ENCODE measurements around the gene LRRC73. TPM values are rescaled to one million over a fixed set of nuclear protein-coding genes. Genes with fewer than 3 reads are reported as not detected.

The LRRC73 gene
- total and polyA plus RNA-seq, 2 of the 8 experiments (the other 6 are each of a cell fraction or from before 2014, with no cell fraction given) = 0.24 to 0.26 TPM

- H3K18ac ChIP-seq (ENCODE audit: extremely low read depth, low read length) = no peak overlapping the region
- peak overlapping the region; percentile 17; the same call in 1 of the 2 replicates for H2AK5ac ChIP-seq (ENCODE audit: low read depth, low read length)
- H3K4ac ChIP-seq (replicated peaks; ENCODE audit: insufficient read length, low read depth, low read length) = no peak overlapping the region
- H3K9me3 ChIP-seq (ENCODE audit: insufficient read depth in 2 of 2, low read depth in 1 of 2, low read length in 1 of 2) = no peaks in the 10 kb centered on the region
- H3K79me1 ChIP-seq (ENCODE audit: low read depth, low read length) = peaks cover 12% of the 10 kb centered on the region
- ChIA-PET CTCF (ENCODE audit: partially characterized antibody) (interaction anchor here (0.6 to 3.8 kb wide), 3 partner anchors 9 to 194 kb away, joined by 3 to 19 read pairs (median 3); no protein-coding TSS in a partner anchor), POLR2A (ENCODE audit: partially characterized antibody) (interaction anchor here (1.0 to 12.4 kb wide), 9 partner anchors 9 to 255 kb away, joined by 3 to 147 read pairs (median 9); partner anchors contain the start of genes GTPBP2, LRRC73 and VEGFA)
- no peak overlapping the region for H4K5ac ChIP-seq (ENCODE audit: insufficient read length, low read depth, low read length)
- H3K79me2 ChIP-seq (ENCODE audit: control insufficient read depth in 1 of 2, insufficient read depth in 2 of 2, low read length in 2 of 2) = peaks cover 19 to 42% of the 10 kb centered on the region in 2 experiments
- FAIRE-seq (no peak), DNase-seq (ENCODE audit: low read depth in 1 of 2, low spot score in 2 of 2) (no peak)
- no peak overlapping the region for H2BK20ac ChIP-seq (ENCODE audit: low read length)
- H3K4me1 ChIP-seq (replicated peaks in 1 of 4; ENCODE audit: control insufficient read depth in 3 of 4, insufficient read depth in 4 of 4, low read length in 3 of 4) = peaks cover 6 to 20% (median 8%) of the 10 kb centered on the region in 4 experiments; a peak in 6 of 7 replicates
- H3K36me3 ChIP-seq (ENCODE audit: control insufficient read depth in 2 of 4, insufficient read depth in 4 of 4, low read length in 3 of 4) = peaks cover 30 to 54% (median 38%) of the 10 kb centered on the region in 4 experiments
- H3K27ac ChIP-seq (ENCODE audit: low read depth, low read length) = no peak overlapping the region
- WGBS, 2 experiments (ENCODE audit: extremely low coverage in 1 of 2, insufficient coverage in 1 of 2, insufficient read length in 1 of 2, insufficient replicate concordance in 2 of 2, low coverage in 1 of 2, low lambda C conversion rate in 2 of 2, missing lambda C conversion rate in 1 of 2) = 90% methylated on average over 9 of the region's 9 CpGs; no CpG with 5 or more reads in 1 of the 2 experiments
- H2BK12ac ChIP-seq (ENCODE audit: low read depth, low read length) = no peak overlapping the region
- H3K23me2 ChIP-seq (ENCODE audit: low read depth, low read length) = peaks cover 9% of the 10 kb centered on the region
- no peak overlapping the region for H2BK5ac ChIP-seq (ENCODE audit: low read depth, low read length)
- no peak overlapping the region for H4K8ac ChIP-seq (ENCODE audit: extremely low read depth, insufficient read depth, low read length)
- H4K91ac ChIP-seq (replicated peaks; ENCODE audit: insufficient read length, low read length) = no peak overlapping the region
- H2BK15ac ChIP-seq (ENCODE audit: low read length) = no peak overlapping the region
- H2BK120ac ChIP-seq (replicated peaks; ENCODE audit: low read depth, low read length) = no peak overlapping the region
- H3K4me3 ChIP-seq (ENCODE audit: extremely low read depth in 1 of 4, insufficient read depth in 2 of 4, low read depth in 3 of 4, low read length in 4 of 4) = peak overlapping the region; percentile 86 to 100 (median 96)
- peak overlapping the region; percentile 58 to 95 for H3K4me2 ChIP-seq (ENCODE audit: insufficient read depth in 1 of 2, low read depth in 2 of 2, low read length in 2 of 2)
- H3K14ac ChIP-seq (ENCODE audit: insufficient read length) = no peak overlapping the region
- H3K56ac ChIP-seq (replicated peaks; ENCODE audit: insufficient read length, low read depth, low read length) = no peak overlapping the region
- H3K27me3 ChIP-seq (replicated peaks in 1 of 4; ENCODE audit: control insufficient read depth in 3 of 4, extremely low read depth in 1 of 4, insufficient read depth in 3 of 4, low read length in 3 of 4) = no peaks in the 10 kb centered on the region
- peak overlapping the region; percentile 61 to 98 (median 94) for H3K9ac ChIP-seq (replicated peaks in 1 of 4; ENCODE audit: extremely low read depth in 1 of 4, low read depth in 3 of 4, low read length in 3 of 4)
- no peak overlapping the region for H3K23ac ChIP-seq (ENCODE audit: insufficient read length)
- no peak overlapping the region for H2AFZ ChIP-seq (ENCODE audit: low read length)
- peaks cover 4 to 10% of the 10 kb centered on the region in 2 experiments for H4K20me1 ChIP-seq (replicated peaks in 1 of 2; ENCODE audit: control insufficient read depth in 1 of 2, insufficient read depth in 2 of 2, low read length in 2 of 2)
- TF ChIP-seq, protein P1, sequence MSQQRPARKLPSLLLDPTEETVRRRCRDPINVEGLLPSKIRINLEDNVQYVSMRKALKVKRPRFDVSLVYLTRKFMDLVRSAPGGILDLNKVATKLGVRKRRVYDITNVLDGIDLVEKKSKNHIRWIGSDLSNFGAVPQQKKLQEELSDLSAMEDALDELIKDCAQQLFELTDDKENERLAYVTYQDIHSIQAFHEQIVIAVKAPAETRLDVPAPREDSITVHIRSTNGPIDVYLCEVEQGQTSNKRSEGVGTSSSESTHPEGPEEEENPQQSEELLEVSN (IDR thresholded peaks at IDR 0.05) = no peak
- TF ChIP-seq POU5F1 (IDR thresholded peaks at IDR 0.05; ENCODE audit: low read depth, low read length) (no peak), TBP (IDR thresholded peaks at IDR 0.05; ENCODE audit: low read depth, low read length) (no peak), JUN (IDR thresholded peaks at IDR 0.05; ENCODE audit: low read depth, low read length) (no peak), SP4 (IDR thresholded peaks at IDR 0.05; ENCODE audit: low read length) (no peak), RFX5 (IDR thresholded peaks at IDR 0.05; ENCODE audit: borderline replicate concordance, low read depth, low read length) (no peak), PHF8 (conservative IDR thresholded peaks at IDR 0.05; ENCODE audit: low read depth, low read length) (no peak), NRF1 (IDR thresholded peaks at IDR 0.05; ENCODE audit: low read depth, low read length) (no peak), SIX5 (IDR thresholded peaks at IDR 0.05; ENCODE audit: low read depth, low read length) (no peak)
- TF ChIP-seq, protein P2, sequence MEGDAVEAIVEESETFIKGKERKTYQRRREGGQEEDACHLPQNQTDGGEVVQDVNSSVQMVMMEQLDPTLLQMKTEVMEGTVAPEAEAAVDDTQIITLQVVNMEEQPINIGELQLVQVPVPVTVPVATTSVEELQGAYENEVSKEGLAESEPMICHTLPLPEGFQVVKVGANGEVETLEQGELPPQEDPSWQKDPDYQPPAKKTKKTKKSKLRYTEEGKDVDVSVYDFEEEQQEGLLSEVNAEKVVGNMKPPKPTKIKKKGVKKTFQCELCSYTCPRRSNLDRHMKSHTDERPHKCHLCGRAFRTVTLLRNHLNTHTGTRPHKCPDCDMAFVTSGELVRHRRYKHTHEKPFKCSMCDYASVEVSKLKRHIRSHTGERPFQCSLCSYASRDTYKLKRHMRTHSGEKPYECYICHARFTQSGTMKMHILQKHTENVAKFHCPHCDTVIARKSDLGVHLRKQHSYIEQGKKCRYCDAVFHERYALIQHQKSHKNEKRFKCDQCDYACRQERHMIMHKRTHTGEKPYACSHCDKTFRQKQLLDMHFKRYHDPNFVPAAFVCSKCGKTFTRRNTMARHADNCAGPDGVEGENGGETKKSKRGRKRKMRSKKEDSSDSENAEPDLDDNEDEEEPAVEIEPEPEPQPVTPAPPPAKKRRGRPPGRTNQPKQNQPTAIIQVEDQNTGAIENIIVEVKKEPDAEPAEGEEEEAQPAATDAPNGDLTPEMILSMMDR (IDR thresholded peaks at IDR 0.05; ENCODE audit: control extremely low read depth in 1 of 3, insufficient read depth in 1 of 3, low read depth in 1 of 3, low read length in 3 of 3) = no peak
These were observed 5.7 kb upstream of the LRRC73 start for GRCh38 chr6:43515808-43516207.
